Measurements from ENCODE around the gene RAB26. TPM values are rescaled to one million over a fixed set of nuclear protein-coding genes. Genes with fewer than 3 reads are reported as not detected.
A peak's percentile ranks its signal among the peaks of the same experiment; 100 is the strongest.
"Not testable (repeated sequence)": the region's sequence is repeated elsewhere in the genome, so short reads cannot be mapped to it uniquely, and the experiment has no call there.

RAB26 gene
- total RNA-seq, 1 donor from 2014 or later: 0.70 TPM

- DNase-seq (ENCODE audit: low spot score): peak; percentile 100
- not testable (repeated sequence) for H3K9me3 Mint-ChIP-seq; H3K27me3 Mint-ChIP-seq (ENCODE audit: insufficient read depth); H3K36me3 Mint-ChIP-seq (ENCODE audit: low read depth)
- peaks cover 18% of the 10 kb centered on the region for H3K4me1 Mint-ChIP-seq (ENCODE audit: low read depth)
- peak within 1 kb of the TSS; percentile 92 for H3K27ac Mint-ChIP-seq
- peak within 1 kb of the TSS; percentile 88 for H3K4me3 Mint-ChIP-seq
- intact Hi-C loops (cut with micrococcal nuclease): loop anchor here (1.0 kb wide), 2 partner anchors 19 to 89 kb away; partner anchors contain the start of genes NTHL1, TRAF7 and TSC2
These were observed 12.5 kb upstream of the RAB26 start, which contains the start of gene PKD1 for GRCh38 chr16:2135770-2136490. PKD1 (minus strand) TSS chr16:2135898; CDS start chr16:2135689, 209 bp downstream.

GRCh38 chr16:2142942-2143877, 5.2 kb upstream of the RAB26 start:
- H3K4me3 Mint-ChIP-seq: no peak overlapping the region
- intact Hi-C loops (cut with micrococcal nuclease): loop anchor here (5.0 kb wide), 2 partner anchors 201 to 281 kb away; partner anchors contain the start of gene MSRB1
- peaks cover 15% of the 10 kb centered on the region for H3K27me3 Mint-ChIP-seq (ENCODE audit: insufficient read depth)
- H3K4me1 Mint-ChIP-seq (ENCODE audit: low read depth): peaks cover 10% of the 10 kb centered on the region
- no peaks in the 10 kb centered on the region for H3K9me3 Mint-ChIP-seq
- no peaks in the 10 kb centered on the region for H3K36me3 Mint-ChIP-seq (ENCODE audit: low read depth)
- DNase-seq (ENCODE audit: low spot score): no peak
- H3K27ac Mint-ChIP-seq: no peak overlapping the region

- Mint-ChIP-seq H3K9me3 (no peaks in the 10 kb centered on the region), H3K27me3 (ENCODE audit: insufficient read depth) (peaks cover 13% of the 10 kb centered on the region), H3K27ac (no peak overlapping the region), H3K4me1 (ENCODE audit: low read depth) (peaks cover 8% of the 10 kb centered on the region), H3K4me3 (no peak overlapping the region), H3K36me3 (ENCODE audit: low read depth) (no peaks in the 10 kb centered on the region)
- intact Hi-C loops (cut with micrococcal nuclease): loop anchor here (5.0 kb wide), 2 partner anchors 202 to 282 kb away; partner anchors contain the start of gene MSRB1
- no peak for DNase-seq (ENCODE audit: low spot score)
These were observed 4.4 kb upstream of the RAB26 start for GRCh38 chr16:2143878-2144485.

- peaks cover 8% of the 10 kb centered on the region for H3K27me3 Mint-ChIP-seq (ENCODE audit: insufficient read depth)
- no peak overlapping the region for H3K27ac Mint-ChIP-seq
- H3K9me3 Mint-ChIP-seq: no peaks in the 10 kb centered on the region
- no peaks in the 10 kb centered on the region for H3K36me3 Mint-ChIP-seq (ENCODE audit: low read depth)
- H3K4me3 Mint-ChIP-seq: no peak overlapping the region
- H3K4me1 Mint-ChIP-seq (ENCODE audit: low read depth): peaks cover under 1% of the 10 kb centered on the region
- intact Hi-C loops (cut with micrococcal nuclease): no loop called here
- DNase-seq (ENCODE audit: low spot score): no peak
These were observed 2.6 kb upstream of the RAB26 start for GRCh38 chr16:2145843-2146242.

DNA sequence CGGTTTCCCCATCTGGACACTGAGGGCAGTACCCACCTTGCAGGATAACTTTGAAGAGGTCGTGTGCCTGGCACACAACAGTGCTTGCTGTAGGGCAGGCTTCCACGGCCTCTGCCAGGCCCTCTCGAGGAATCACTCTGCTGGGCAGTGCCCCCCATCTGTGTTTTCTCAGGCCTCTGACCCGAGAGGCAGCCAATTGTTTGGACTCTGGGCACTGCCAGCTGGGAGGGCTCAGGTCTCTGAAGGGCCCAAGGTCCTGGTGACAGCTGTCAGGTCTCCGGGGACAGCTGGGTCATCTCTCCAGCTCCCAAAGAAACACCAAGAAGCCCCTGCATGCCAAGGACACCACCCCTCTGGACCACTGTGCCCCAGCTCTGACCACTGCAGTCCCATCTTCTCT, 1.0 kb upstream of the RAB26 start:
- Mint-ChIP-seq H3K27me3 (ENCODE audit: insufficient read depth) (peaks cover 5% of the 10 kb centered on the region), H3K27ac (no peak overlapping the region), H3K36me3 (ENCODE audit: low read depth) (peaks cover 4% of the 10 kb centered on the region), H3K4me3 (peak overlapping the region; percentile 37), H3K9me3 (no peaks in the 10 kb centered on the region), H3K4me1 (ENCODE audit: low read depth) (peaks cover 5% of the 10 kb centered on the region)
- intact Hi-C loops (cut with micrococcal nuclease): no loop called here
- no peak for DNase-seq (ENCODE audit: low spot score)

GRCh38 chr16:2148714-2149629, 547 bp downstream of the RAB26 start:
- H3K4me3 Mint-ChIP-seq: peak overlapping the region; percentile 60
- peaks cover 5% of the 10 kb centered on the region for H3K27me3 Mint-ChIP-seq (ENCODE audit: insufficient read depth)
- no peaks in the 10 kb centered on the region for H3K9me3 Mint-ChIP-seq
- no peak for DNase-seq (ENCODE audit: low spot score)
- peaks cover 7% of the 10 kb centered on the region for H3K4me1 Mint-ChIP-seq (ENCODE audit: low read depth)
- intact Hi-C loops (cut with micrococcal nuclease): no loop called here
- no peak overlapping the region for H3K27ac Mint-ChIP-seq
- peaks cover 12% of the 10 kb centered on the region for H3K36me3 Mint-ChIP-seq (ENCODE audit: low read depth)

GRCh38 chr16:2149630-2150417, 1.4 kb downstream of the RAB26 start:
- Mint-ChIP-seq H3K36me3 (ENCODE audit: low read depth) (peaks cover 19% of the 10 kb centered on the region), H3K27ac (peak overlapping the region; percentile 23), H3K9me3 (no peaks in the 10 kb centered on the region), H3K27me3 (ENCODE audit: insufficient read depth) (peaks cover 5% of the 10 kb centered on the region), H3K4me3 (peak overlapping the region; percentile 60), H3K4me1 (ENCODE audit: low read depth) (peaks cover 10% of the 10 kb centered on the region)
- intact Hi-C loops (cut with micrococcal nuclease): no loop called here
- DNase-seq (ENCODE audit: low spot score): no peak

- no peaks in the 10 kb centered on the region for H3K9me3 Mint-ChIP-seq
- no peak for DNase-seq (ENCODE audit: low spot score)
- peaks cover 10% of the 10 kb centered on the region for H3K4me1 Mint-ChIP-seq (ENCODE audit: low read depth)
- peak overlapping the region; percentile 87 for H3K4me3 Mint-ChIP-seq
- intact Hi-C loops (cut with micrococcal nuclease): no loop called here
- no peak overlapping the region for H3K27ac Mint-ChIP-seq
- peaks cover 5% of the 10 kb centered on the region for H3K27me3 Mint-ChIP-seq (ENCODE audit: insufficient read depth)
- H3K36me3 Mint-ChIP-seq (ENCODE audit: low read depth): peaks cover 24% of the 10 kb centered on the region
These were observed 2.2 kb downstream of the RAB26 start for GRCh38 chr16:2150418-2151187.

GRCh38 chr16:2151188-2152091, 3.0 kb downstream of the RAB26 start:
- DNase-seq (ENCODE audit: low spot score): no peak
- peaks cover 27% of the 10 kb centered on the region for H3K36me3 Mint-ChIP-seq (ENCODE audit: low read depth)
- H3K4me3 Mint-ChIP-seq: peak overlapping the region; percentile 87
- H3K9me3 Mint-ChIP-seq: no peaks in the 10 kb centered on the region
- peaks cover 5% of the 10 kb centered on the region for H3K27me3 Mint-ChIP-seq (ENCODE audit: insufficient read depth)
- peaks cover 14% of the 10 kb centered on the region for H3K4me1 Mint-ChIP-seq (ENCODE audit: low read depth)
- intact Hi-C loops (cut with micrococcal nuclease): no loop called here
- H3K27ac Mint-ChIP-seq: peak overlapping the region; percentile 53
